Spleen (tissue), 7 donors: ENCODE data around the gene LTBP1.

Experiments
- POLR2A ChIP-seq, 3 donors: fragments of 450-650 bp; IDR thresholded peaks; one replicate each; pipeline ENCODE4 v1.5.1; 2017; ENCODE audit warnings: antibody characterized with exemption in 3 of 3, mild to moderate bottlenecking in 1 of 3
- POLR2AphosphoS5 ChIP-seq, 3 donors: sonication (generic); formaldehyde crosslinking; IDR thresholded peaks; one replicate each; pipeline ENCODE4 v1.5.1; 2017; ENCODE audit warnings: antibody characterized with exemption in 3 of 3
- TF ChIP-seq, protein P1 (sequence below), 11 experiments: fragments of 200-600 bp in 7 of 11; fragments of 450-650 bp in 4 of 11; sonication (generic) in 4 of 11; IDR thresholded peaks in 8 of 11; conservative IDR thresholded peaks in 3 of 11; 1 replicate in 7 of 11; 2 replicates in 4 of 11; pipeline versions ENCODE4 v1.4.0 to v1.8.0; 2016 to 2021; ENCODE audit warnings: antibody characterized with exemption in 11 of 11, inconsistent platforms in 4 of 11, mild to moderate bottlenecking in 1 of 11
- donor health status: DM: no; HTN: no; CAD: no; lungs with moderate emphysema.
- donor health status: DM: no; HTN: no; CAD: no.
- donor health status: DM: no; HTN: no; CAD: no.

GRCh38 chr2:32958821-32959220 is 12.1 kb downstream of the LTBP1 start:
- TF ChIP-seq POLR2A (IDR thresholded peaks at IDR 0.05) (no peak), POLR2AphosphoS5 (IDR thresholded peaks at IDR 0.05) (no peak)
- TF ChIP-seq, protein P1, sequence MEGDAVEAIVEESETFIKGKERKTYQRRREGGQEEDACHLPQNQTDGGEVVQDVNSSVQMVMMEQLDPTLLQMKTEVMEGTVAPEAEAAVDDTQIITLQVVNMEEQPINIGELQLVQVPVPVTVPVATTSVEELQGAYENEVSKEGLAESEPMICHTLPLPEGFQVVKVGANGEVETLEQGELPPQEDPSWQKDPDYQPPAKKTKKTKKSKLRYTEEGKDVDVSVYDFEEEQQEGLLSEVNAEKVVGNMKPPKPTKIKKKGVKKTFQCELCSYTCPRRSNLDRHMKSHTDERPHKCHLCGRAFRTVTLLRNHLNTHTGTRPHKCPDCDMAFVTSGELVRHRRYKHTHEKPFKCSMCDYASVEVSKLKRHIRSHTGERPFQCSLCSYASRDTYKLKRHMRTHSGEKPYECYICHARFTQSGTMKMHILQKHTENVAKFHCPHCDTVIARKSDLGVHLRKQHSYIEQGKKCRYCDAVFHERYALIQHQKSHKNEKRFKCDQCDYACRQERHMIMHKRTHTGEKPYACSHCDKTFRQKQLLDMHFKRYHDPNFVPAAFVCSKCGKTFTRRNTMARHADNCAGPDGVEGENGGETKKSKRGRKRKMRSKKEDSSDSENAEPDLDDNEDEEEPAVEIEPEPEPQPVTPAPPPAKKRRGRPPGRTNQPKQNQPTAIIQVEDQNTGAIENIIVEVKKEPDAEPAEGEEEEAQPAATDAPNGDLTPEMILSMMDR (IDR thresholded peaks at IDR 0.05 in 8 of 11, conservative IDR thresholded peaks at IDR 0.05 in 3 of 11): no peak
